OCI-LY3 (cell line): ENCODE results near the gene OXLD1.
A peak's percentile ranks its signal among the peaks of the same experiment; 100 is the strongest.
"Not testable (repeated sequence)": the region's sequence is repeated elsewhere in the genome, so short reads cannot be mapped to it uniquely, and the experiment has no call there.

Experiments
- H2AFZ ChIP-seq: fragments of 200-600, 300-600 bp; shearing (Covaris generic); 2 replicates; pipeline ENCODE4 v1.6.0; 2014; ENCODE audit warnings: antibody characterized with exemption, low read depth, low read length
- H3K27ac ChIP-seq: fragments of 200-600, 300-600 bp; sonication (generic); 2 replicates; pipeline ENCODE4 v1.5.1; 2014; ENCODE audit warnings: mild to moderate bottlenecking, low read length, moderate library complexity, mixed read lengths
- H3K27me3 ChIP-seq: fragments of 200-600, 300-600 bp; sonication (generic); 2 replicates; pipeline ENCODE4 v1.6.1; 2014; ENCODE audit warnings: low read depth, low read length, mixed read lengths
- H3K36me3 ChIP-seq: fragments of 200-600, 300-600 bp; sonication (generic); replicated peaks from 2 replicates; pipeline ENCODE3; 2014; ENCODE audit warnings: low read depth, low read length, mixed read lengths
- H3K4me1 ChIP-seq: fragments of 300-600, 200-600 bp; sonication (generic); 2 replicates; pipeline ENCODE4 v1.6.1; 2014; ENCODE audit warnings: low read length, mixed read lengths
- H3K4me2 ChIP-seq: fragments of 200-600, 300-600 bp; sonication (generic); 2 replicates; pipeline ENCODE4 v1.6.1; 2014; ENCODE audit warnings: low read length, mixed read lengths
- H3K4me3 ChIP-seq: fragments of 300-600, 200-600 bp; sonication (generic); 2 replicates; pipeline ENCODE4 v1.5.1; 2014; ENCODE audit warnings: antibody characterized with exemption, mild to moderate bottlenecking, low read length, moderate library complexity
- H3K79me2 ChIP-seq: fragments of 300-600, 200-600 bp; shearing (Covaris generic); 2 replicates; pipeline ENCODE4 v1.6.1; 2014; ENCODE audit warnings: mild to moderate bottlenecking, low read length, mixed read lengths
- H3K9ac ChIP-seq: fragments of 300-600, 200-600 bp; shearing (Covaris generic); 2 replicates; pipeline ENCODE4 v1.6.0; 2014; ENCODE audit warnings: mild to moderate bottlenecking, low read length, moderate library complexity
- H3K9me3 ChIP-seq: fragments of 200-600, 300-600 bp; shearing (Covaris generic); 2 replicates; pipeline ENCODE4 v1.6.1; 2014; ENCODE audit warnings: low read length, mixed read lengths; ENCODE audit not compliant: insufficient read depth
- H4K20me1 ChIP-seq: fragments of 200-600, 300-600 bp; sonication (generic); 2 replicates; pipeline ENCODE4 v1.6.1; 2016; ENCODE audit warnings: low read length, mixed read lengths; ENCODE audit not compliant: insufficient read depth
- CTCF ChIP-seq: fragments of 200-600, 300-600 bp; sonication (generic); IDR thresholded peaks from 2 replicates; pipeline ENCODE4 v1.5.1; 2014; ENCODE audit warnings: antibody characterized with exemption, low read length, low read depth
- EZH2phosphoT487 ChIP-seq: fragments of 200-600 bp; shearing (Covaris generic); IDR thresholded peaks from 2 replicates; pipeline ENCODE4 v1.6.1; 2018; ENCODE audit warnings: antibody characterized with exemption, mixed run types, low read depth

OXLD1 gene

GRCh38 chr17:81681672-81682071, 15.3 kb upstream of the OXLD1 start:
- no peak for TF ChIP-seq EZH2phosphoT487
- TF ChIP-seq CTCF, result no peak
- Histone ChIP-seq H3K4me1 (peaks cover 18% of the 10 kb centered on the region), H3K36me3 (peaks cover 10% of the 10 kb centered on the region)

GRCh38 chr17:81680150-81680549, 13.7 kb upstream of the OXLD1 start:
- H3K27me3 ChIP-seq, result no peaks in the 10 kb centered on the region
- no peaks in the 10 kb centered on the region for H3K9me3 ChIP-seq
- no peak overlapping the region for H3K27ac ChIP-seq
- H3K79me2 ChIP-seq, result peaks cover 38% of the 10 kb centered on the region
- H2AFZ ChIP-seq, result no peak overlapping the region
- no peak overlapping the region for H3K4me2 ChIP-seq
- peaks cover 13% of the 10 kb centered on the region for H3K4me1 ChIP-seq
- peaks cover under 1% of the 10 kb centered on the region for H3K36me3 ChIP-seq
- TF ChIP-seq EZH2phosphoT487, result no peak
- no peak for TF ChIP-seq CTCF
- H4K20me1 ChIP-seq, result 0 out of 2 replicates have a peak, but pooled peaks cover under 1% of the 10 kb centered on the region
- H3K4me3 ChIP-seq, result no peak overlapping the region
- H3K9ac ChIP-seq, result no peak overlapping the region

More at GRCh38 chr17:81681672-81682071, 15.3 kb upstream of the OXLD1 start:
- no peaks in the 10 kb centered on the region for H3K9me3 ChIP-seq
- H3K27ac ChIP-seq, result no peak overlapping the region
- H2AFZ ChIP-seq, result no peak overlapping the region
- 0 out of 2 replicates have a peak, but pooled peaks cover 6% of the 10 kb centered on the region for H4K20me1 ChIP-seq
- no peak overlapping the region for H3K4me3 ChIP-seq
- H3K4me2 ChIP-seq, result no peak overlapping the region
- no peak overlapping the region for H3K9ac ChIP-seq
- peaks cover 53% of the 10 kb centered on the region for H3K79me2 ChIP-seq
- H3K27me3 ChIP-seq, result no peaks in the 10 kb centered on the region

GRCh38 chr17:81676906-81677305, 10.5 kb upstream of the OXLD1 start:
- Histone ChIP-seq H3K4me1 (no peaks in the 10 kb centered on the region), H3K36me3 (peaks cover 11% of the 10 kb centered on the region)
- TF ChIP-seq CTCF, result no peak
- no peak for TF ChIP-seq EZH2phosphoT487

GRCh38 chr17:81675515-81676221, 9.3 kb upstream of the OXLD1 start:
- peak; percentile 21; the same call in 1 of the 2 replicates for TF ChIP-seq CTCF
- H3K4me2 ChIP-seq, H3K27me3 ChIP-seq, H3K4me1 ChIP-seq, H2AFZ ChIP-seq, H3K79me2 ChIP-seq, H4K20me1 ChIP-seq, H3K9ac ChIP-seq, H3K27ac ChIP-seq, H3K9me3 ChIP-seq, H3K4me3 ChIP-seq: not testable (repeated sequence)
- peaks cover 19% of the 10 kb centered on the region for H3K36me3 ChIP-seq

More at GRCh38 chr17:81676906-81677305, 10.5 kb upstream of the OXLD1 start:
- H3K79me2 ChIP-seq, result peaks cover 8% of the 10 kb centered on the region
- no peaks in the 10 kb centered on the region for H3K27me3 ChIP-seq
- no peak overlapping the region for H3K4me2 ChIP-seq
- H3K9me3 ChIP-seq, result no peaks in the 10 kb centered on the region
- no peak overlapping the region for H3K9ac ChIP-seq
- no peak overlapping the region for H3K4me3 ChIP-seq
- no peaks in the 10 kb centered on the region for H4K20me1 ChIP-seq
- no peak overlapping the region for H2AFZ ChIP-seq
- H3K27ac ChIP-seq, result no peak overlapping the region
